ENCODE results near the gene NEXN.

The NEXN gene

DNA sequence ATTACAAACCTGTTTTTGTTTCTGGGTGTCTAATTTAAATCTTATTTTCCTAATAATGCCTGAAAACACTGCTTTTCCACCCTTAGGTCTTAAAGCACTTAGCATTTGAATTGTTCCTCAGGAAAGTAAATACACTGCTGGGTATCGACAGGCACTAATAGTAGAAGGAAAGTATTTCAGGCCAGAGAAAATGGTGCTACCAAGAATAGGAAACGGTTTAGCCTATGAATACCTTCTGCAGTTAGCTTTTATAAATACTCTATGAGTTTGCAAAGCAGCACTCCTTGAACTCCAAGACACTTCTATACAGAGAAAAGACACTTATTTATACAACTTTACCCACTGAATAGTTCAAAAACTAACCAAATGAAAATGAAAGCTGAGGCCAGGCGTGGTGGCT is 83.7 kb downstream of the NEXN start:
- no peak for ATAC-seq
- no peak for TF ChIP-seq ZNF8 (CRISPR knock-in tag; IDR thresholded peaks at IDR 0.05)
- no peak for TF ChIP-seq ESRRG (CRISPR knock-in tag; IDR thresholded peaks at IDR 0.05)
- TF ChIP-seq, protein P1, sequence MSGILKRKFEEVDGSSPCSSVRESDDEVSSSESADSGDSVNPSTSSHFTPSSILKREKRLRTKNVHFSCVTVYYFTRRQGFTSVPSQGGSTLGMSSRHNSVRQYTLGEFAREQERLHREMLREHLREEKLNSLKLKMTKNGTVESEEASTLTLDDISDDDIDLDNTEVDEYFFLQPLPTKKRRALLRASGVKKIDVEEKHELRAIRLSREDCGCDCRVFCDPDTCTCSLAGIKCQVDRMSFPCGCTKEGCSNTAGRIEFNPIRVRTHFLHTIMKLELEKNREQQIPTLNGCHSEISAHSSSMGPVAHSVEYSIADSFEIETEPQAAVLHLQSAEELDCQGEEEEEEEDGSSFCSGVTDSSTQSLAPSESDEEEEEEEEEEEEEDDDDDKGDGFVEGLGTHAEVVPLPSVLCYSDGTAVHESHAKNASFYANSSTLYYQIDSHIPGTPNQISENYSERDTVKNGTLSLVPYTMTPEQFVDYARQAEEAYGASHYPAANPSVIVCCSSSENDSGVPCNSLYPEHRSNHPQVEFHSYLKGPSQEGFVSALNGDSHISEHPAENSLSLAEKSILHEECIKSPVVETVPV (CRISPR knock-in tag; IDR thresholded peaks at IDR 0.05): no peak
- TF ChIP-seq ZFP30 (CRISPR knock-in tag; IDR thresholded peaks at IDR 0.05): no peak
- no peak for TF ChIP-seq ARNTL (CRISPR knock-in tag; IDR thresholded peaks at IDR 0.05; ENCODE audit: borderline replicate concordance, low read depth)
- no peak for TF ChIP-seq TCF4 (CRISPR knock-in tag; IDR thresholded peaks at IDR 0.05; ENCODE audit: borderline replicate concordance)
- TF ChIP-seq CSDC2 (CRISPR knock-in tag; IDR thresholded peaks at IDR 0.05): no peak
- no peak for TF ChIP-seq ZC3H10 (CRISPR knock-in tag; IDR thresholded peaks at IDR 0.05)
- TF ChIP-seq PATZ1 (CRISPR knock-in tag; IDR thresholded peaks at IDR 0.05; ENCODE audit: borderline replicate concordance): no peak
- no peak for TF ChIP-seq BACH2 (CRISPR knock-in tag; IDR thresholded peaks at IDR 0.05; ENCODE audit: borderline replicate concordance)
- TF ChIP-seq, protein P2, sequence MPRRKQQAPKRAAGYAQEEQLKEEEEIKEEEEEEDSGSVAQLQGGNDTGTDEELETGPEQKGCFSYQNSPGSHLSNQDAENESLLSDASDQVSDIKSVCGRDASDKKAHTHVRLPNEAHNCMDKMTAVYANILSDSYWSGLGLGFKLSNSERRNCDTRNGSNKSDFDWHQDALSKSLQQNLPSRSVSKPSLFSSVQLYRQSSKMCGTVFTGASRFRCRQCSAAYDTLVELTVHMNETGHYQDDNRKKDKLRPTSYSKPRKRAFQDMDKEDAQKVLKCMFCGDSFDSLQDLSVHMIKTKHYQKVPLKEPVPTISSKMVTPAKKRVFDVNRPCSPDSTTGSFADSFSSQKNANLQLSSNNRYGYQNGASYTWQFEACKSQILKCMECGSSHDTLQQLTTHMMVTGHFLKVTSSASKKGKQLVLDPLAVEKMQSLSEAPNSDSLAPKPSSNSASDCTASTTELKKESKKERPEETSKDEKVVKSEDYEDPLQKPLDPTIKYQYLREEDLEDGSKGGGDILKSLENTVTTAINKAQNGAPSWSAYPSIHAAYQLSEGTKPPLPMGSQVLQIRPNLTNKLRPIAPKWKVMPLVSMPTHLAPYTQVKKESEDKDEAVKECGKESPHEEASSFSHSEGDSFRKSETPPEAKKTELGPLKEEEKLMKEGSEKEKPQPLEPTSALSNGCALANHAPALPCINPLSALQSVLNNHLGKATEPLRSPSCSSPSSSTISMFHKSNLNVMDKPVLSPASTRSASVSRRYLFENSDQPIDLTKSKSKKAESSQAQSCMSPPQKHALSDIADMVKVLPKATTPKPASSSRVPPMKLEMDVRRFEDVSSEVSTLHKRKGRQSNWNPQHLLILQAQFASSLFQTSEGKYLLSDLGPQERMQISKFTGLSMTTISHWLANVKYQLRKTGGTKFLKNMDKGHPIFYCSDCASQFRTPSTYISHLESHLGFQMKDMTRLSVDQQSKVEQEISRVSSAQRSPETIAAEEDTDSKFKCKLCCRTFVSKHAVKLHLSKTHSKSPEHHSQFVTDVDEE (CRISPR knock-in tag; IDR thresholded peaks at IDR 0.05): no peak
- TF ChIP-seq ISL1 (CRISPR knock-in tag; IDR thresholded peaks at IDR 0.05): no peak
- TF ChIP-seq GLIS3 (CRISPR knock-in tag; IDR thresholded peaks at IDR 0.05): no peak
- no peak for TF ChIP-seq ZNF70 (CRISPR knock-in tag; IDR thresholded peaks at IDR 0.05)
- no peak for TF ChIP-seq POU6F1 (CRISPR knock-in tag; IDR thresholded peaks at IDR 0.05; ENCODE audit: borderline replicate concordance, low read depth)

DNA sequence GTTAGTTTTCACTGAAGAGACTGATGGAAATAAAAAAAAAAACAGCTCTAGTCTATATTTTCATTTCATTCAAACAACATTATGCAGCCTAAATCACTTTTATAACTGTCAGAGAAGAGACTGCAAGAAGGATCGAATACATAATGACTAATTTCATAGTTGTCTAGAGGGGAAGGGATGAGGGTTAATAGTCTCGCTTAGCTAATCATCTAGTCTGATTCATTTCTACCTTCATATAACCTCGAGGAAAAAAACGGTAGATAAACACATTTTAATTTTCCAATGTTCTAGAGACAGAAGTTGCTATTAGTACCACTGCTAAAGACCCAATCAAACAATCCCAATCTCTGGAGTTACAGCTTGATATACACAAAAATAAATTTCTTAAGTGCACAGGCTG is 87.0 kb downstream of the NEXN start:
- TF ChIP-seq TOX (CRISPR knock-in tag; IDR thresholded peaks at IDR 0.05; ENCODE audit: borderline replicate concordance): no peak
- TF ChIP-seq POU6F1 (CRISPR knock-in tag; IDR thresholded peaks at IDR 0.05; ENCODE audit: borderline replicate concordance, low read depth): no peak
- no peak for TF ChIP-seq ZNF70 (CRISPR knock-in tag; IDR thresholded peaks at IDR 0.05)
- TF ChIP-seq GLIS3 (CRISPR knock-in tag; IDR thresholded peaks at IDR 0.05): no peak
- TF ChIP-seq BACH2 (CRISPR knock-in tag; IDR thresholded peaks at IDR 0.05; ENCODE audit: borderline replicate concordance): no peak
- no peak for TF ChIP-seq ISL1 (CRISPR knock-in tag; IDR thresholded peaks at IDR 0.05)
- TF ChIP-seq, protein P2 (CRISPR knock-in tag; IDR thresholded peaks at IDR 0.05): no peak
- no peak for TF ChIP-seq ZNF565 (CRISPR knock-in tag; conservative IDR thresholded peaks at IDR 0.05; ENCODE audit: low read depth)
- TF ChIP-seq CSDC2 (CRISPR knock-in tag; IDR thresholded peaks at IDR 0.05): no peak
- TF ChIP-seq ESRRG (CRISPR knock-in tag; IDR thresholded peaks at IDR 0.05): no peak
- no peak for TF ChIP-seq RARB (CRISPR knock-in tag; IDR thresholded peaks at IDR 0.05)
- ATAC-seq: no peak

All from SK-N-SH treated with all-trans-retinoic acid at 6 μM for 48 hours (cell line).